ENCODE data around the gene ZNF592.

DNA sequence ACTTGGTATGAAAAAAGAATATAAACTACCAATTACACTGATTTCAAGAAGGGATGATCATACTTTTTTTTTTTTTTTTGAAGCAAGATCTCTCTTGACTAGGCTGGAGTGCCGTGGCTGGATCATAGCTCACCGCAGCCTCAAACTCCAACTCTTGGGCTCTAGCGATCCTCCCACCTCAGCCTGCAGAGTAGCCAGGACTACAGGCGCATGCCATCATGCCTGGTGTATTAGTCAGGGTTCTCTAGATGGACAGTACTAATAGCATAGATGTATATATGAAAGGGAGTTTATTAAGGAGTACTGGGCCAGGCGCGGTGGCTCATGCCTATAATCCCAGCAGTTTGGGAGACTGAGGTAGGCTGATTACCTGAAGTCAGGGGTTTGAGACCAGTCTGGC lies 21.0 kb upstream of the ZNF592 start:
- TF ChIP-seq, protein P1, sequence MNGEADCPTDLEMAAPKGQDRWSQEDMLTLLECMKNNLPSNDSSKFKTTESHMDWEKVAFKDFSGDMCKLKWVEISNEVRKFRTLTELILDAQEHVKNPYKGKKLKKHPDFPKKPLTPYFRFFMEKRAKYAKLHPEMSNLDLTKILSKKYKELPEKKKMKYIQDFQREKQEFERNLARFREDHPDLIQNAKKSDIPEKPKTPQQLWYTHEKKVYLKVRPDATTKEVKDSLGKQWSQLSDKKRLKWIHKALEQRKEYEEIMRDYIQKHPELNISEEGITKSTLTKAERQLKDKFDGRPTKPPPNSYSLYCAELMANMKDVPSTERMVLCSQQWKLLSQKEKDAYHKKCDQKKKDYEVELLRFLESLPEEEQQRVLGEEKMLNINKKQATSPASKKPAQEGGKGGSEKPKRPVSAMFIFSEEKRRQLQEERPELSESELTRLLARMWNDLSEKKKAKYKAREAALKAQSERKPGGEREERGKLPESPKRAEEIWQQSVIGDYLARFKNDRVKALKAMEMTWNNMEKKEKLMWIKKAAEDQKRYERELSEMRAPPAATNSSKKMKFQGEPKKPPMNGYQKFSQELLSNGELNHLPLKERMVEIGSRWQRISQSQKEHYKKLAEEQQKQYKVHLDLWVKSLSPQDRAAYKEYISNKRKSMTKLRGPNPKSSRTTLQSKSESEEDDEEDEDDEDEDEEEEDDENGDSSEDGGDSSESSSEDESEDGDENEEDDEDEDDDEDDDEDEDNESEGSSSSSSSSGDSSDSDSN (IDR thresholded peaks at IDR 0.05; ENCODE audit: borderline replicate concordance in 1 of 2, low read depth in 2 of 2, low read length in 2 of 2), result no peak
- TF ChIP-seq YY1 (IDR thresholded peaks at IDR 0.05; ENCODE audit: borderline replicate concordance in 1 of 3, control insufficient read depth in 1 of 3, extremely low read depth in 1 of 3, insufficient read depth in 3 of 3, insufficient read length in 1 of 3, insufficient replicate concordance in 2 of 3, low read depth in 1 of 3, low read length in 2 of 3) (no peak), SP2 (IDR thresholded peaks at IDR 0.05; ENCODE audit: extremely low read depth, low read depth, low read length, poor library complexity, severe bottlenecking) (no peak), KDM1A (IDR thresholded peaks at IDR 0.05) (no peak)
- TF ChIP-seq, protein P2, sequence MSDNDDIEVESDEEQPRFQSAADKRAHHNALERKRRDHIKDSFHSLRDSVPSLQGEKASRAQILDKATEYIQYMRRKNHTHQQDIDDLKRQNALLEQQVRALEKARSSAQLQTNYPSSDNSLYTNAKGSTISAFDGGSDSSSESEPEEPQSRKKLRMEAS (CRISPR knock-in tag; IDR thresholded peaks at IDR 0.05), result no peak

Data from K562 (cell line).